Measurements from ENCODE around the gene ZSCAN9.

The ZSCAN9 gene

DNA sequence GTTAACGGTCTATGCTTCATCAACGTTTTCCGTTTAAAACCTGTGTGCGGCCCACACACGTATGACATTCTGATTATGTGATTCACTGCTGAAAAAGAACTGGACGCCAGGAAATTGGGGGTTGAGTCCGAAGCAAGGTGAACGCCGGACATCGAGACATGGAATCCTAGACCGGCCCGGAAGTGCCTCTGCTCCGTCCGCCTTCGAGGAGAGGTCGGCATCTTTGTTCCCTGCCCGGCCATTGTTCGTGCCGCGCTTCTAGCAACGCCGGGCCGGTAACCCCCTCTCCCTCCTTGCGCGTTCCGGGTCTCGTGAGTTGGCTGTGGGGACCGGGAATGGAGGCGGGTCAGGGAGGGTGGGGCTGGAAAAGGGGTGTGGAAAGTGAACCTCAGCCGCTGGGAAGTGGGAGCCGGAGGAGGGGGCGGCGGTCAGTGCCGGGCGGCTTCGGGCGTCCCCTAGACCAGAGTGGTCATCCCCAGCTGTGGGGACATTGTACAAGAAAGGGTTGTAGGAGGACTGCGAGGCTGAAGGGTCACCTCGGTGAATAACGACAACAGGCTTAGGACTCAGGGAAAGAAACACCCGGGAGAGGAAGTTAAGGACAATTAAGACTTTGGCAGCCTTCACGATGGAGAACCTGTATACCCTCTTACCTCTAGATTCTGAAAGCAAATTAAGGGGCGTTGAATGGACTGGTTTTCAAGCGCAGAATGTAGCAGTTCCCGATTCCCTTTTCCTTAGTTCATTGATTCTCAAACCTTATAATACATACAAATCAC, at the start of gene ZSCAN9:
Gene ZSCAN9 (plus strand): TSS at position 220 of the 779 bp plus-strand sequence. CDS start 1,810 bp downstream, outside the sequence.
- peak; percentile 93 for DNase-seq

DNA sequence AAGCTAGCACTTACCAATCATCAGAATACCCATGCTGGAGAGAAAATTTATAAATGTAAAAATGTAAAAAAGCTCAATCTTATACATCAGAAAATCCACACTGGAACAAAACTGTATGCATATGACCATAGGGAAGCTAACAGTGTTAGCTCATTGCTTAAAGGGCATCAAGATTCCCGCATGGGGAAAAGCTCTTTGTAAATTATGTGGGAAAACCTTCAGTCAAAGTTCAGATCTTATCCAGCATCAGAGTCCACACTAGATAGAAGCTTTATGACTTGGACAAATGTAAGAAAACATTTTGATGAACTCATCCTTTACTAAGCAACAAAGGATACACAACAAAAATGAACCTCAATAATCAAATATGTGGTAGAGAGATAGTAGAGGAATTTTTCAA, 48.7 kb upstream of the ZSCAN9 start:
- no peak for DNase-seq

DNA sequence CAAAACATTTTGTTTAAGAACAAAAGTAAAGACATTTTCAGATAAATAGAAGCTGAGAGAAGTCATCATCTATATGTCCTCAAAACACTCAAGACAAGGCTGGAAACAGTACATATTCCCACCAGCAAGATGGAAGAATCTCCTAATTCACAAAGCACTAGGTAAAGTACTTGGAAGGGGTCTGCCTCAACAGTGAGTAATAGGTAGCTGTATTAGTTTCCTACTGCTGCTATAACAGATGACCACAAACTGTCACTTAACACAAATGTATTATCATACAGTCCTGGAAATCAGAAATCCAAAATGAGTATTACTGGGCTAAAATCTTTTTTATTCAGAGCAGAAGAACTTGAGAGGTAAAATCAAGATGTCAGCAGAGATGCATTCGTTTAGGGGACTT, 42.8 kb upstream of the ZSCAN9 start:
- DNase-seq = no peak

DNA sequence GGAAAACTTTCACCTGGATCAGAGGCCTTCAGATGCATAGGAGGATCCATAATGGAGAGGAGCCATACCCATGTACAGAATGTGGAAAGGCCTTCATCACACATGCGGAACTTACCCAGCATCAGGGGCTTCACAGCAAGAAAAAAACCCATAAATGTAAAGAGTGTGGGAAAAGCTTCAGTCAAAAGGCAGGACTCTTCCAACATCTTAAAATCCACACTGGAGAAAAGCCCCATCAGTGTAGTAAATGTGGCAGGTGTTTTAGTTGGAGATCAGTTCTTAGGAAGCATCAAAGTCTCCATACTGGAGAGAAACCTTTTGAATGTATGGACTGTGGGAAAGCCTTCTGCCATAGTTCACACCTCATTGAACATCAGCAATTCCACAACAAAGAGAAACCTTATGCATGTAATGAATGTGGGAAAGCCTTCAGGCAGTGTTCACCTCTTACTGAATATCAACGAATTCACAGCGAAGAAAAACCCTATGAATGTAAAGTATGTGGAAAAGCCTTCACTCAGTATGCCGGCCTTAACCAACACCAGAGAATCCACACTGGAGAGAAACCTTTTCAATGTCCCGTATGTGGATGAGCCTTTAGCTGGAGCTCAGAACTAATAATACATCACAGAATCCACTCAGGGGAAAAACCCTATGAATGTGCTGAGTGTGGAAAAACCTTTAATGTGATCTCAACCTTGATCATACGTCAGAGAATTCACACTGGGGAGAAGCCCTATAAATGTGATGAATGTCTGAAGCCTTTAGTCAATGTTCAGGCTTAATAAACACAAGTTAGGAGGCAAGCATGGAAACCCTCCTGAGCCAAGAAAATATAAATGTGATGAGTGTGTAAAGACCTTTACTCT, 36.7 kb upstream of the ZSCAN9 start:
- no peak for DNase-seq

DNA sequence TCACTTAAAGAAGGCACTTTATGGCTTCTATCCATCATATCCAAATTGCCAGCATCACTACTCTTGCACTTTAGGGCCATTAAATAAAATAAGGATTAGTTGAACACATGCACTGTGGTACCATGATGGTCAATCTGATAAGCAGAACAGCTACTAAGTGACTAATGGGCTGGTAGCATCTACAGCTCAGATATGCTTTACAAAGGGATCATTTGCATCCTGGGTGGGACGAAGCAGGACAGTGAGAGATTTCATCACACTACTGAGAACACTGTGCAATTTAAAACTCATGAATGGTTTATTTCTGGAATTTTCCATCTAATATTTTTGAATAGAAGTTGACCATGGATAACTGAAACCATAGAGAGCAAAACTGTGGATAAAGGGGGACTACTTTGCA, 25.1 kb upstream of the ZSCAN9 start:
- DNase-seq = no peak

DNA sequence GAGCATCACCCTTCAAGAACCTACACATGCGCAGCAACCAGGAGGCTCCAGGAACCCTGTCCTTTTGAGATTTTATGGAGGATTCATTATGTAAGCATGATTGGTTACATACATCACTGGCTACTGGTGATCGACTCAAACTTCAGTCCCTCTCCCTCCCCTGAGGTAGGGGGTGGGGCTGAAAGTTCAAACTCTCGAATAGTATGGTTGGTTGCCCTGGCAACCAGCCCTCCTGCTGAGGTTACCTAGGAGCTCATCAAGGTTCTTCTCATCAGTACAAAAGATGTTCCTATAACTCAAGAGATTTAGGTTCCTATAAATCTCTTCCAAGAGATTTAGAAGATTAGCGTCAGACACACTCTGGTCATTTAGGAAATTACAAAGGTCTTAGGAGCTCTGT, 21.9 kb upstream of the ZSCAN9 start:
- no peak for DNase-seq

DNA sequence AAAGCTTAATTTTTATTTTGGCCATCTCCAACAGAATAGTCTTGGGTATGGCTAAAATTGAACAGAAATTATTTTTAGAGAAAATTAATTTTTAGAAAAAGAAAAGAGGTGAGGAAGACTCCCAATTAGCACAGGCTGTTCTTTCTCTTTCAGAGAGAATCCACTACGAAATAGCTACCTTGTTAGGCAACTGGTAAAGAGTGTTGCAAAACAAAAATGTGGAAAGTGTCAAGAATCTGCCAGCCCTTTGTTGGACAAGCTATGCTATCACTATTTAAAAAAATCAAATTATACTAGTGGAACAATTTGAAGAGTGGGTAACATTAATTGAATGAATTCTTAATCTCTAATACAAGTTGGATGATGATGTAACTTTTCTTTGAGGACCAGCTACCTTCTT, 19.2 kb upstream of the ZSCAN9 start:
- DNase-seq = no peak

DNA sequence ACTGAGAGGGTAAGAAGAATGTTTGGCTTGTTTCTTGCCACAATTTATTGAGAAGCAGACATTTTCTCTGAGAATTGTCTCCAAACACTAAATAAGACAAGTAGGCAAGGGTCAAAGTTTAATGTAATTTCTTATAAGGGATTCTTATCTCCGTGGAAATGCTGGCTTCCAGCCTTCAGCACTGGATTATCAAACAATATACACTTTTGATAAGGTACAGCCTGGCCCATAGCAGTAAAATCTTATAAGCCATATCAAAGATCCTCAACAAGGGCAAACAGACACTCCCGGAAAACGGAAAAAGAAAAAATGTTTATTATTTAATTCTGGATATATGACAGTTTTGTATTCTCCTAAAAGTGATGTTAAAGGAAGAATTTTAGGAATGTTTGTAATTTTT, 18.5 kb upstream of the ZSCAN9 start:
- DNase-seq = no peak

DNA sequence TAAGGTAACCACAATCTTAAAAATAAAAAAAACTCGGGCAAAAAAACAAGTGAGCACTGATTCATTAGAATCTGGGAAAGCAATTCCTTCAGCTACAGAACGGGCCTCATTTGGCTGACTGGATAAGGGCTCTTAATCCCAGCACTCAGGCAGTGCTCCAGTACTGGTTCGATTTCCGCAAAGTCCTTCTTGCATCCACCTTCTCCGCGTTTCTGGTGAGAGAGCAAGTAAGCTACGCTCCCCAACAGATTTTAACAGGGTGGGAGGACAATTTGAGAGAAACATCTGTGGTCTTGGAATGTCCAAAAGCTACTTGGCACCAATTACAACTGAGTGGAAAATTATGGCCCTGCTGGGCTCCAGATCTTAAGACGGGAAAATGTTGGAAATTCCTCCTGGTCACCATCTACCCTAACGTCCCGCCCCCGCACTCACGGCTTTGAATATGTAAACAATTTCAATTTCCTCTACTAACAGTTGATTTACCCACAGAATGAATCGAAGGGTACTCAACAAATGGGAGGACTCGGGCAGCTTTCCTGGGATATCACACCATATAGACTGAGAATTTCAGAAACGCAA, 18.1 kb upstream of the ZSCAN9 start:
- DNase-seq = peak; percentile 26

DNA sequence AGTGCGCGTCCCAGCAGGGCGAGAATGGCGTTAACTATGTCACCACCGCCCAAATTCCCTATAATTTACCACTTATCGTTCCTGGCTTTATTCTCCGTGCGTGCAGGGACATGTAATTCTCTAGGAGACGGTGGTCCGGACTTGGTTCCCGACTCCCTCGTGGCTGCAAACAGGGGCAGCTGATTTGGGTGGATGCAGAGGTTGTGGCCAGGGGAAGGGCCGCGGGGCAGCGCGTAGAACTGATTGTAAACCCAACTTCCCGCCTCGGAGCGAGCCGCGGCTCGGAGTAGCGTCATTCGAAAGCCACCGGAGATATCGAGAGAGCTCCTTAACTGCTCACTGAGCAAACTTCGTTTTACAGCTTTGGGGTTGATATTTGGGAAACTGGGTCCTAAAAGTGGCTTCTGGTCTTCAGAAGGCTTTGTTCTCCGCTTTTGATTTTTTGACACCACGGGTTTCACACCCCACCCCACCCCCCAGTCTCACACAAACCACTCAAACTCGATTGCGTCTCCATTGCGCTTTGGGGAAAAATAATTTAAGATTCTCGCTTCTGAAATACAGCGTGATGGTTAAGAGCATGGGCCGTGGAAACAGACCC, 17.5 kb upstream of the ZSCAN9 start:
- DNase-seq = peak; percentile 65

DNA sequence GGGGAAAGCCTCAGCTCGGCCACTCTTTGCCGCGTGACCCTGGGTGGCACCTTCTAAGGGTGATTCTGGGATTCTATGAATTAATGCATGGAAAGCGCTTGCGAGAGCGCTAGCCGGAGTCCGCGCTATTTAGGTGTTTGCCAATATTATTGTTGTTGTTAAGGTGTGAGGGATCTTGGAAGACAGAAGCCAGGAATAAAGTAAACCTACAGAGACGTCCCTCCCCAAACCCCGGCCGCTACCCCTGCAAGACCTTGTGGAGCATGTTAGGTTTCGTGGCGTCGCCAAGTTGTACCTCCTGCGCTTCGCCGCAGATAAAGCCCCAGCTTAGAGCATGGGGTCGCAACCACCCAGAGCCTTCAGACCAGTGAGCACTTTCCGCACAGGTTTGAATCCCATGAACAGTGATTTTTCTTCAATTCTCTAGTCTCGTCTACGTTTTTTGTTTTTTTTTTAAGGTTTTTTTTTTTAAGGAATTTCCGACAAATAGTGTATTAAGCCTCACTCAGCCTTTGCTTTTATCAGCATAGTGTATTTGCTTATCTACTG, 16.9 kb upstream of the ZSCAN9 start:
- peak; percentile 15 for DNase-seq

DNA sequence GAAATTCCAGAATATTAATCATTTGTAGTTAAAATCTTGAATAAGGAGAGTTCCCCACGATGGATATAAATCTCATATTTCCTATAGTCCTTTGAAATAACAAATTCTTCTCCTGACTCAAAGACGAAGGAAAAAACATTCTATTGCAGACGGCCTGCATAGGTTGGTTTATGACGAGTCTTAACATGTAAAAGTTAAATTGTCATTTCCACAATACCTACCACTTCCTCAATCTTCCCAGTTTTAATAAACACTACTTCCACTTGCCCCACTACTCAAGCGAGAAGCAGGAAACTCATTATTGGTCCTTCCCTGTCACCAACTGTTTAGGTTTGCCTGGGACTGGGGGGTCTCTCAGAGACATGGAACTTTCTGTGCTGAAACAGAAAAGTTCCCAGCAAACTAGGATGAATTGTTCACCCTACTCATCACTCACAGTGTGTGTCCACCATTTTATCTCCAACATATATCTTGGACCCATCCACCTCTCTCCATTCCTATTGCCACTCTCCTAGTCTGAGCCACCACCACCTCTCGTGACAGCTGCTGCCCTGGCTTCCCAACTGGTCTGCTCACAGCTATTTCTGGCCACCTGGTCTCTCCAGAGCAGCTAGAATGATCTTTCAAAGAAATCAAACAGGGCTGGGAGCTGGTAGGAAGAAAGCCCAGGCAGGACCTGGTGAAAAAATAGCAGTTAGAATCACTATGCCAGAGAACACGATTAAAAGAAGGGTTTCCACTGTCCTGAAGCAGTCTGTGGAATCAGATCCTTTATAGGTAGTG, 15.1 kb upstream of the ZSCAN9 start:
- DNase-seq = no peak

DNA sequence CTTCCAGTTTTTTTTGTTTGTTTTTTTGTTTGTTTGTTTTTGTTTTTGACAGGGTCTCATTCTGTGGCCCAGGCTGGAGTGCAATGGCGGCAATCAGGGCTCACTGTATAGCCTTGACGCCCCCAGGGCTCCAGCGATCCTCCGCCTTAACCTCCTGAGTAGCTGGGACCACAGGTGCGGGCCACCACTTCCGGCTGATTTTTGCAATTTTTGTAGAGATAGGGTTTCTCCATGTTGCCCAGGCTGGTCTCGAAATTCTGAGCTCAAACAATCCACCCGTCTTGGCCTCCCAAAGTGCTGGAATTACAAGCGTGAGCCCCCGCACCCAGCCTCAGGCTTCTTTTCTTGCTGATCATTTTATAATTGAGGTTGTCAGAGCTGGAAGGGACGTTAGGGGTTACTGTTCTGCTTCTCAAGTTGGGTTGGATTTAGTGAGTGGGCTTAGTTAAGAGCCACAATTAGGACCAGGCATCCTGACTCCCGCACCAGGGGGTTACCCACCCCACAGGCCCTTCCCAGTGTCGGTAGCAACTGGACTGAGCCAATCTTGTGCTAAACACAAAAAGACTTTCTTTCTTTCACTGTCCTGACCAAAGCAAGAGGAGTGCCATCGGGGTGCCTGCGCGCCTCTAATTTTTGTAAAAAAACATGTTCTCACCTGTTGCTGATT, 13.1 kb upstream of the ZSCAN9 start:
- no peak for DNase-seq

DNA sequence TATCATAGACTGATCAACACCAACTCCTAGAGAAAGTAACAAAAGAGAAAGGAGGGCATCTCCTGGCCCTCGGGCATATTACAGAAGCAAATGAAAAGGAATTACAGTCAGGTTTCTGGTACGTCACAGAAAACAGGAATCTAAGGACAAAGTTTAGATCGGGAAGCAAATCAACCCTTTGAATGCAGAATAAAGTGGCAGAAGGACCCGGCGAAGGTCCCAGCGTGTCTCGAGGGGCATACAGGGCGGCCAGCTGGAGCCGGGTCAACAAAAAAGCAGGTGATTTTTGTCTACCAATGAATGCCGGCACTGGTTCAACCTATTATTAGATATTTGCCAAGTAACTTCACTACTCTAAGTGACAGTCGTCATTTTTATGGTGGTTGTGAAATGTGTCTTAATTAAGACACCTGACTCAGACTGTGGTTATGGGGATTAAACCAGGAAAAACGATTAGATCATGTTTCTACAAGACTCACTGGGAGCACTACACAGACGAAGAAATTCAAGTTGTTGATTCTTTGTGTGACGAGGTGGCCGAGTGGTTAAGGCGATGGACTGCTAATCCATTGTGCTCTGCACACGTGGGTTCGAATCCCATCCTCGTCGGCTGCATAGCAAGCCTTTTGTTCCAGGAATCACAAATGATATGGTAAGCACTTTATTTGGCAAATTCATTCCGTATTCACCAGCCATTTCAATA, 12.4 kb upstream of the ZSCAN9 start:
- DNase-seq = peak; percentile 90

DNA sequence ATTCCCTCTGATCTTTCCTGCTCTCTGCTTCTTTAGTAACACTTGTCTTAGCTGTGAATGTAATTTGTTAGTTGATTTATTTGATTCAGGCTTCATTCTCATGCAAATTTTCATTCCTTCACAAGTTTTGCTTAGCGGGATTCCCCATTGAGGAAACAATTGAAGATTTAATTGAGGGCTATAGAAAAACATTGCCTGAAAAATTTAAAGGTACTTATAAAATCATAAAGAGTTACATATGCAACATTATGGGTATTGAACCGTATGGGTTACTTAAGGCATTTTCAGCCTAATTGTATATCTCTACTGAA, 11.9 kb upstream of the ZSCAN9 start:
- no peak for DNase-seq

DNA sequence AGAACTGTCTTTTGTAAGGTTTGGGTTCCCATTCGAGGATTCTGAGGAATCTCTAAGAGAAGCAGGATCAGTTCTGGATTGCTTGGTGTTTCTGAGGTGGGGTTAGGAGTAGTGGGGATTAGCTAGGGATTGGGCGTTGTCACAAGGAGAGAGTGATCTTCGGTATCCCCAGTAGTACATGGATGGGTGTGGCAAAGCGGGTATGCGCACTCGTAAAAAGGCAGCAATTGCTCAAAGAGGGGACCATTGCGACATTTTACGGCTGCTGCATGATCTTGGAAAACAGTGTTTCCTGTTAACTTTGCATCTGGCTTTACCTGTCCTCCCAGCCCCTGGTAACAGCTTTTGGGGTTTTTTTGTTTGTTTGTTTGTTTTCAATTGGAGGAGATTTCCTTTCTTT, 9.7 kb upstream of the ZSCAN9 start:
- DNase-seq = peak; percentile 42

DNA sequence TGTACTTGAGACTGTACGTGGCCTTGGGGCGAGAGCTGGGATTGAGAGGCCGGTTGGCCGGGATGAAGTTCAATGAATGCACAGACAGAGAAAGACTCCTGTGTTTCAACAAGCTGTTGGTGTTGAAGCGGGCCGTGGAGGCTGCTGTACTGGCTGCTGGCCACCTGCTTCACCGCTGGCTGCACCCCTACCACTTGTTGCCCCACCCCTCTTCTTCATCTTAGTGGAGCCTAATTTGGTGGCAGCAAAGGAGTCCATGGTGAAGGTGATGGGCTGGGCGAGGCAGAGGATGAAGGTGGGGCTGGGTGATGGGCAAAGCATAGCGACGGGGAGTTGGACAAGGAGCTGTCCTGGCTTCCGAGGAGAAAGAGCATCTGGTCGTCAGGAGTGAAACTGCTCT, 7.2 kb upstream of the ZSCAN9 start:
- DNase-seq = no peak

DNA sequence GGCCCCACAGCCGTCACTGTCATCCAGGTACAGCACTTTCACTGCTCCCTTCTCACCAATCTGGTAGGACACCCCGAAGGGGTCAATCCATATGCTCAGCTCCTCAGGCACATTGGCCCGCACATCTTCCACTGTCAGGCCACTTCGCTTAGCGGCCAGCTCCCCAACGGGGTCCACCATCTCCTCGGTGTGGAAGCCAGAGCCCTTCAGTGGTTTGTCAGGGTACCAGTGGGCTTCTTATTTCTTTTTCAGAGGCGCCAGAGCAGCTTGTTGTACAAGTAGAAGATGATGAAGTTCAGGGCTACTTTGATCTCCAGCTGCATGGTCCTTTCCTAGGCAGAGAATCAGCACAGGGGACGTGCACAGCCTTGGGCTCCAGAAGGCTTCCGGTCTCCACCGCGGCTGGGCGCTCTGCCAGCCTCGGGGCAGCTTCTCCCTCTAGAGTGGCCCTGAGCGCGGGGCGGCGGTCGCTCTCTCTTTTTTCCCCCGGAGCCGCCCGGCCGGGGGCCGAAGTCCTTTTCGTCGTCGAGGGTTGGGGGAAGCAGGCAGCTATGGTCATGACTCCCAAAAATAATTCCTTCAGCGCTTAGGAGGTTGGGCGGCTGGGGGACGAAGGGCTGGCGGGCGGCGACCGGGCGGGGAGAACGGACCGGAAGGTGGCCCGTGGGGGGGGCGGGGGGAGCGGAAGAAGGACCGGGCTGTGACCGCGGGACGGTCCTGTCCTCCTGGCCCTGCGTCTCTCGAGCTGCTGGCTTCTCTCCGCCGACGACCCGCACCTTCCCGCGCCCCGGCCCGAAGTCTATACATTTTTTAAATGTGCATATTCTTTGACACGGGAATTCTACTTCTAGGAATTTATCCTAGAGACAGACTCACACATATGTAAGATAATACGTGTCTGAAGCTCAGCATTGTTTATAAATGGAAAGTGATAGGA, 6.5 kb upstream of the ZSCAN9 start:
- DNase-seq = peak; percentile 83

DNA sequence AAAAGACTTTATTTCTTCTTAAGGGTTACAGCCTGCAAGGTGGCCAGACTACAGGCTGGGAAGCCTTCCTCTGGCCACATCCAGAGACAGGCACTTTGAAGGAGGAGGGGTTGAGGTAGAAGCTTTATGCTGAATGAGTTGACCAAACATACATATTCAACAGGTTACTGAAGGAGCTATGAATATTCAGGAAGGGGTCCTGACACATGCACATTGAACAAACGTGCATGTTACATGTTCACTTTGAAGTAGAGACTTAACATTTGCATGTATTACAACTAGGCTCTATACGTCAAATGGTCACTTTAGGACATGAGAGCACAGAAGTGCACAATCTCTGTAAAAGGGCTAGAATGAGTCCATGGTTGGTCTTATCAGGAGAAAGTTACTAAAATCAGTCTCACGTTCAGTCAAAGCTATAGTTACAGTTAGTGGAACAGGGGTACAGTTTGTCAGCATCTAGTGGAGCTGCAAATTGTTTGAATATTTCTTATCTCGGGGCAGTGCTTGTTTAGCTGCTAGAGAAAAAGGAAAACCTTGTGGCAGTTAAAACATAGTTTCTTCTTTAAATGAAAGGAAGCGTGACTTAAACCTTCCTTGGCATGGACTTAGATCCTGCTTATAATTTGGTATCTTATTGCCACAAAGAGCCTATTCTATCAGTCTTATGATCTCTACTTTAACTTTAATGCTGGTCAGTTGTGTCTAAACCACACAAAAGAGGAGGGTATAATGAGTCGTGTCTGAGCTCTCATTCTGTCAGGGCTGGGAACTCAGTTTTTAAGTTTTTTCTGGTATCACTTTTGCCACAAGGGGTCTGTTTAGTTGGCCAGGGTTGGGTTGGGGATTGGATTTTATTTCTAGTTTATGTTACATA, 4.6 kb upstream of the ZSCAN9 start:
- DNase-seq = peak; percentile 42

Measured in EL (cell line).